Keratinocyte (primary cell): ENCODE data around the gene ARFGAP3.

Experiments
- CTCF ChIP-seq, 3 experiments: IDR thresholded peaks in 1 of 3; conservative IDR thresholded peaks in 1 of 3; optimal IDR thresholded peaks in 1 of 3; 2 replicates in 2 of 3; 3 replicates in 1 of 3; pipeline versions ENCODE3 to v1.5.1; 2011; ENCODE audit warnings: low read length in 3 of 3, mild to moderate bottlenecking in 3 of 3, moderate library complexity in 2 of 3, control low read depth in 1 of 3, inconsistent platforms in 1 of 3; ENCODE audit not compliant: insufficient read depth in 2 of 3; ENCODE audit errors: extremely low read depth in 1 of 3
- EZH2 ChIP-seq: IDR thresholded peaks from one replicate; pipeline ENCODE4 v1.6.1; 2012; ENCODE audit warnings: inconsistent platforms, mild to moderate bottlenecking, low read length, moderate library complexity

GRCh38 chr22:42821386-42821785, 35.7 kb downstream of the ARFGAP3 start:
- no peak for TF ChIP-seq EZH2
- TF ChIP-seq CTCF (optimal IDR thresholded peaks at IDR 0.05 in 1 of 3, IDR thresholded peaks at IDR 0.05 in 1 of 3, conservative IDR thresholded peaks at IDR 0.05 in 1 of 3; ENCODE audit: extremely low read depth in 1 of 3, insufficient read depth in 2 of 3, low read length in 3 of 3): no peak
